Fibroblast of skin of scalp (primary cell): Measurements from ENCODE around the gene MEX3D. TPM values are rescaled to one million over a fixed set of nuclear protein-coding genes. Genes with fewer than 3 reads are reported as not detected.

Experiments used
- DNase-seq: peaks from one replicate; pipeline ENCODE4 v3.0.0-alpha.2; 2013
- polyA plus RNA-seq, 2 experiments: library from polyadenylated mRNA; unstranded; fragments of 120-200 nt; gene quantifications; one replicate each; pipeline ENCODE4 v1.2.1, GENCODE V29; 2013; ENCODE audit not compliant: insufficient read length in 2 of 2

The MEX3D gene
- 25.3 TPM for polyA plus RNA-seq (2013, experiment 1 of 2; ENCODE audit: insufficient read length)
- polyA plus RNA-seq (2013, experiment 2 of 2; ENCODE audit: insufficient read length): 25.9 TPM

DNA sequence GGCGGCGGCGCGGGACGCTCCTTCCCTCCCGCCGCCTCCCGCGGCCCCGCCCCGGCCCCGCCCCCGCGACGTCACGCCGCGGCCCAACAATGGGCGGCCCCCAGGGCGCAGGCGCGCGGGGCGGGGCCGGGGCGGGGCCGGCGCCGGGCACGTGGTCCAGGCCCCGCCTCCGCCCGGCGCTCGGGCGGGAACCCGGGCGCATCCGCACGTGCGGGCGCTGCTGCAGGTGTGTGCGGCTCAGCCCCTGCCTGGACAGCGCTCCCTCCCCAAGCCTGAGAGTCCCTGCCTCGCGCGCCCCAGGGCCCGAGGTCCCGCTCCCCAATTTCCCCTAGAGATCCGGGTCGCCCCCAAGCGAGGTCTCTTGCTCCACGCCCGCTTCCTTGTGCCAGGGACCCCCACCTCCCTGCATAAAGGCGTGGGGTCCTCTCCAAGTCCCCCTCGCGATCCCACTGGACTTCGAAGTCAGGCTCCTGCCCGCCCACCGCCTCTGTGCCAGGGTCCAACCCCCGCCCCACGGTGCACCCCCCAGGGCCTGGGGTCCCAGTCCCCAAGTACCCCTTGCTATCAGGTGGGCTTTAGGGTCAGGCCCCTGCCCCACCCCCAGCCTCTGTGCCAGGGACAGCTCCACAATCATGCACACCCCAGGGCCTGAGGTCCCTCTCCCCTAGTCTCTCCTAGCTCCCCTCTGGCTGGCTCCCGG is at the start of gene MEX3D:
Gene MEX3D (minus strand): TSS at position 6 of the 700 bp plus-strand sequence. CDS start 267 bp downstream, outside the sequence.
- peak; percentile 85 for DNase-seq

- DNase-seq: no peak
Observed at GRCh38 chr19:1616875-1617274, 48.8 kb upstream of the MEX3D start.

DNA sequence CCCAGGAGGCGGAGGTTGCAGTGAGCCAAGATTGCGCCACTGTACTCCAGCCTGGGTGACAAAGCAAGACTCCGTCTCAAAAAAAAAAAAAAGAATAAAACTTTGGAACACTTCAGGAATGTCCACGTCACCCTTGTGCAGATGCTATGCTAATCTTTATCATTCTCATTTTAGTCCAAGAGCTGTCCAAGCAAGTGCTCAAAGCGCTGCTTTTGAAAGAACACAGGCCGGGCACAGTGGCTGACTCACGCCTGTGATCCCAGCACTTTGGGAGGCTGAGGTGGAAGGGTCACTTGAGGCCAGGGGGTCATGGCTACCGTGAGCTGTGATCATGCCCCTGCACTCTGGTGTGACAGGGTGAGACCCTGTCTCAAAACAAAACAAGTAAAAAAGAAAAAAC is 48.3 kb upstream of the MEX3D start:
- DNase-seq: no peak

- no peak for DNase-seq
Observed at GRCh38 chr19:1615156-1615765, 47.1 kb upstream of the MEX3D start.

DNA sequence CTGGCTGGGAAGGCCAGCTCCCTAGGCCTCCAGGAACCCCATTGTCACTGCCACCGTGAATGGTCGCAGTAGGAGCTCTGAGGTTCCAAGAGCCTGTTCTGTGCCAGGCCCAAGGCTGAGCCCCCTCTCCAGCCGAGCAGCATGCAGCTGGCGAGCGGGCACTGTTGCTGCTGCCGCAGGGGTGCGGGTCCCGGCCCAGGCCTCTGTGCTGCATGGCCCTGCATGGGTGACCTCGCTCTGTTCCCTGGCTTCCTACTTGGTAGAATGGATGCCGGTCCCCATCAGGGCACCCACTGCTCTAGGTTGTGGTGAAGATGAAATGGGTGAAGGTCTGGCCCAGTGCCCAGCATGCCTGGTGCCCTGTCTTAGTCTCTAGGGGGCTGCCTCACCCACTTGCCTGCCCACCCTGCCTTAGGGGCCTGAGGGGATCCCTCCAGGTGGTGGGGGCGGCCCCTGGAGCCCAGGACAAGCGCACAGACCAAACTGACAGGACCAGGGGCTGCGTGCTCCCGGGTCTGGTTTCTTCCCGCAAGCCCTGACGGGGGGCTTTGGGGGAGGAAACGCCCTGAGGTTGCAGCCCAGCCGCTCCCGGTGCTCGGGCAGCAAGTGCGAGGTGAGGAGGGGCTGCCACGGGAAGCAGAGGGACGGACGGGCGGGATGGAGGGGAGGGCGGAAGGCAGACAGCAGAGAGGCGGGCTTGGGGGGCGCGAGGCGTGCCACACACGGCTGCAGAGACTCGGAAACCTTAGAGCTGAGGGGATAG is 45.9 kb upstream of the MEX3D start:
- no peak for DNase-seq

DNA sequence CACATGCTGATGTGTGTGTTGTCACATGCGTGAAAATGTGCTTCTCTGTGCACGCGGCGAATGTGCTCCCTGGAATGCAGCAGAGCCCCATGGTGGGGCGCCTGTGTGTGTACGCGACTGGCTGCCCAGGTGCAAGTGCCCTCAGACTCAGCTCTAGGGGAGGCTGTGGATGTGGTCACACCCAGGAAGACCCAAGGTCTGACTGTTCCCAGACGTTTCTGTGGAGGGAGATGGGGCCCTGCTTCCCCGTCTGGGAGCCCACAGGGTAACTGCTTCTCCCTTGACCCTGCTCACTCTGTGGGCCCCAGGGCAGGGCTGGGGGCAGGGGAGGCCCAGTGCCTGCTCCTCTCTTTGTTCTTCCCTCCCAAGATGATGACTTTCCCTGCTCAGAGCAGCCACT is 45.0 kb upstream of the MEX3D start:
- no peak for DNase-seq

- DNase-seq: no peak
Observed at GRCh38 chr19:1612114-1613086, 44.3 kb upstream of the MEX3D start.

DNA sequence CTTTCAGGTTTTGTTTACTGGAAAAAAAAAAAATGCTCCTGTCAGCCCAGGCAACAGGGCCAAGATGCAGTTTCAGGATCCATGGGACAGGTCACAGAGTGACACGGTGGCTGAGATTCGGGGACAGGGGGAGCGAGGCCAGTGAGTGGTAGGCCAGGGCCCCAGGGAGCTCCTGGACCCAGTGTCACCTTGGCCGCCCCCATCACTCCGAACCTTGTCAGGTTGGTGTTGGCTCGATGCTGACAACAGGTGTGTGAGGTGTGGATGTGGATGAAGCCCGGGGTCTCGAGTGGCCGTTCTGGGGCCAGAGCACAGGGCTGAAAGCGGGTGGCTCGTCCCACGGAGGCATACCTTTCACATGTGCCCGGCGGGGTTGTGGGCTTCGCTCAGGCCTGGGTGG is 43.2 kb upstream of the MEX3D start:
- no peak for DNase-seq

DNA sequence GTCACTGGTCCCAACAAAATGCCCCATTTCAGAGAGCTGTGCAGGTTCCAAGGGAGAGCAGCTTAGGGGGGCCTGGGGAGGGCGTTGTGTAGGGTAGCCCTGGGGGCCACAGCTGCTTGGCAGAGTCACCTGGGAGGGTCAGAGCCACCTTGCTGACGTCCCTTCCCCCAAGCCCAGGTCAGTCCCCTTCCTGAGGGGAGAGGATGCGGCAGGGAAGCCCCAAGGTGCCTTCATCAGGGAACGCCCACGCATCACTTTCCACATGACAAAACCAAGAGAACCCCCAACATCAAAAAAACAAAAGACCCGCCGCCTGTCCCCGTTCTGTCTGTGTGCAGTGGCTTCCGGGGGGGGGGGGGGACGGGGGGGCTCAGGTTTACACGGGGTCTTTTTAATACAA is 42.5 kb upstream of the MEX3D start:
- DNase-seq: no peak

- DNase-seq: no peak
Observed at GRCh38 chr19:1609680-1610474, 41.8 kb upstream of the MEX3D start.

GRCh38 chr19:1609103-1609396 is 40.9 kb upstream of the MEX3D start:
- no peak for DNase-seq

DNA sequence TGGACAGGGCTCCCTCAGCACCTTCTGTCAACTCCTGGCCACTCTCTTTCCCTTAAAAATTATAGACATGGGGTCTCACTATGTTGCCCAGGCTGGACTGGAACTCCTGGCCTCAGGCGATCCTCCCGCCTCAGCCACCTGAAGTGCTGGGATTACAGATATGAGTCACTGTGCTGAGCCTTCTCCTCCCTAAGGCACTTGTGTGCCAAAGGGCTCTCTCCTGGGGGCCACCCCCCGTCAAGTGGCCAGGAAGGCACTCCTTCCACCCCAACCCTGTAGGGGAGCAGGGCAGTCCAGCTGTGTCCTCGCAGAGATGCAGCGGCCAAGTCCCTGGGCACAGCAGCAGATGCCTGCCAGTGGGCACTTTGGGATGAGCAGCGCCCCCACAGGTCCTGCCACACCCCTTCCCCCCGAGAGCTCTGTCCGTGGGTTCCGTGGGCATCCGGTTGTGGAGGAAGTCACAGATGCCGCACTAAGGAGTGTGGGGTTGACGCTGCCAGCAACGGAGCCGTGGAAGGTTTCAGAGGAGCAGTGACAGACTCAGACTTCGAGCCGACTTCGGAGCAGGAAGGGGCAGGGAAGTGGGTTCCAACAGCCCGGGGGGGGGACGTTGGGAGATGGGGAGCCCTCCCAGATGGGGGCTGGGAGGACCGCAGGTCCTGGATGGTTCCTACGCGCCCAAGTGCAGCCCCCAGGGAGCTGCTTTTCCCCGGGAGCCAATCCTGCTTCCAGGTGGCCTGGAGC is 40.4 kb upstream of the MEX3D start:
- DNase-seq: no peak

GRCh38 chr19:1606138-1606651 is 38.1 kb upstream of the MEX3D start:
- no peak for DNase-seq

- peak; percentile 96 for DNase-seq
Observed at GRCh38 chr19:1605236-1606137, 37.4 kb upstream of the MEX3D start, which contains the start of gene UQCR11. Gene UQCR11, minus strand, starts transcription at chr19:1605462. Its CDS starts 53 bp downstream, at chr19:1605409.

- DNase-seq: no peak
Observed at GRCh38 chr19:1602091-1602707, 34.1 kb upstream of the MEX3D start.

DNA sequence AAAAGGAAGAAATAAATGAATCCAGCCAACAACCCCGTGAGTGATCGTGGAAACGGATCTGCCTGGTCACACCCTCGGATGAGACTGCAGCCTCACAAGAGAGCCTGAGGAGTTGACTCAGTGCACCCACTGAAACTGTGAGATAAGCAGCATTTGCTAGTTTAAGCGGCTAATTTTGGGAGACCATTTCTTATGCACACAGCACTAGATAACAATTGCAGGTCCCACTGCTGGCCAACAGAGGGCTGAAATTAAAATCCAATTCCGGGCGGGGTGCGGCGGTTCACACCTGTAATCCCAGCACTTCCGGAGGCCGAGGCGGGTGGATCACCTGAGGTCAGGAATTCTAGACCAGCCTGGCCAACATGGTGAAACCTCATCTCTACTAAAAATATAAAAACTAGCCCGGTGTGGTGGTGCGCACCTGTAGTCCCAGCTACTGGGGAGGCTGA is 33.5 kb upstream of the MEX3D start:
- DNase-seq: no peak

- DNase-seq: no peak
Observed at GRCh38 chr19:1599460-1599846, 31.3 kb upstream of the MEX3D start.

GRCh38 chr19:1598777-1599459 is 30.8 kb upstream of the MEX3D start:
- DNase-seq: no peak

DNA sequence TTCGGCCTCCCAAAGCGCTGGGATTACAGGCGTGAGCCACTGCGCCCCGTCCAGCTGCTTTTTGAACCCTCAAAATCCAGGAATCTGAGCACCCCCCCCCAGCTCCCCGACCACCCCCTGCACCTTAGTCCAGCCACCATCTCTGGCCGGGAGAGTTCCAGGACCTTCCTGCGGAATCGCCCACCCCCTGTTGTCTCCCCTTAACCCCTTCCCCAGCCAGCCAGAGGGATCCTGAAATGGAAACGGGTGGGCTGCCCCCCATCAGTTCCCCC is 25.3 kb upstream of the MEX3D start:
- DNase-seq: no peak
